ENCODE results near the gene SERPINB12. TPM values are rescaled to one million over a fixed set of nuclear protein-coding genes. Genes with fewer than 3 reads are reported as not detected.

Gene SERPINB12
- total RNA-seq, 2 experiments from 2014 or later, result not detected

GRCh38 chr18:63505566-63506335 lies 36.4 kb upstream of the SERPINB12 start:
- ChIA-PET CTCF (ENCODE audit: unreplicated experiment) (no interaction called here), POLR2A (no interaction called here)
- no peaks in the 10 kb centered on the region for H4K20me1 ChIP-seq (ENCODE audit: insufficient read depth, low read length)
- no peak overlapping the region for H3K4me2 ChIP-seq (ENCODE audit: low read length)
- H3K9me3 ChIP-seq (ENCODE audit: low read length), result no peaks in the 10 kb centered on the region
- intact Hi-C loops (cut with micrococcal nuclease; ENCODE audit: unreplicated experiment), result no loop called here
- peak; percentile 15 for DNase-seq (ENCODE audit: low spot score)
- TF ChIP-seq EZH2phosphoT487 (IDR thresholded peaks at IDR 0.05; ENCODE audit: borderline replicate concordance, low read depth, low read length) (no peak), CTCF (conservative IDR thresholded peaks at IDR 0.05; ENCODE audit: low read length) (peak; percentile 75)
- H3K9me2 ChIP-seq (ENCODE audit: insufficient read depth, low read length), result no peaks in the 10 kb centered on the region
- H3K79me2 ChIP-seq (ENCODE audit: insufficient read depth, low read depth, low read length), result no peaks in the 10 kb centered on the region
- BruUV-seq (replicated peaks), result no TSS peak
- no peak overlapping the region for H2AFZ ChIP-seq (ENCODE audit: low read length)
- H3K36me3 ChIP-seq (ENCODE audit: insufficient read depth, low read length), result no peaks in the 10 kb centered on the region
- H3K27ac ChIP-seq (ENCODE audit: low read depth, low read length, poor library complexity, severe bottlenecking), result no peak overlapping the region
- no peak overlapping the region for H3K4me3 ChIP-seq (ENCODE audit: low read depth, low read length, poor library complexity, severe bottlenecking)
- no peaks in the 10 kb centered on the region for H3K4me1 ChIP-seq (ENCODE audit: insufficient read depth, low read length, poor library complexity, severe bottlenecking)

DNA sequence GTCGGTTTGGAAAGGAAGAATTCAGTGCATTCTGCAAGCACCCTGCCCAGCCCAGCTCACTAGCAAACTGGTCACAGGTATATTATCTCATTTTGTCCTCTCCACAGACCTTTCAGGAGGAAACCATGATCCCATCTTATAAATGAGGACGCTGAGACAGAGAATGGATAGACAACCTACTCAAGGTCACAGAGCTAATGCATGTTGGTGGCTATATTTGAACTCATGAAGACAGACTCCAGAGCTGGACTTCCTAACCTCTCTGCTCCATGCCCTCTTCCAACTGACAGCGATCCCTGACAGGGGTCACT lies 35.9 kb upstream of the SERPINB12 start:
- no peak overlapping the region for H3K4me3 ChIP-seq (ENCODE audit: low read depth, low read length, poor library complexity, severe bottlenecking)
- TF ChIP-seq CTCF (conservative IDR thresholded peaks at IDR 0.05; ENCODE audit: low read length) (peak; percentile 41), EZH2phosphoT487 (IDR thresholded peaks at IDR 0.05; ENCODE audit: borderline replicate concordance, low read depth, low read length) (no peak)
- POLR2A ChIA-PET, result no interaction called here
- no peaks in the 10 kb centered on the region for H3K79me2 ChIP-seq (ENCODE audit: insufficient read depth, low read depth, low read length)
- no peaks in the 10 kb centered on the region for H3K4me1 ChIP-seq (ENCODE audit: insufficient read depth, low read length, poor library complexity, severe bottlenecking)
- no TSS peak for BruUV-seq (replicated peaks)
- H3K9me3 ChIP-seq (ENCODE audit: low read length), result no peaks in the 10 kb centered on the region
- no peaks in the 10 kb centered on the region for H3K9me2 ChIP-seq (ENCODE audit: insufficient read depth, low read length)
- no peak for DNase-seq (ENCODE audit: low spot score)
- no peak overlapping the region for H3K4me2 ChIP-seq (ENCODE audit: low read length)
- H3K36me3 ChIP-seq (ENCODE audit: insufficient read depth, low read length), result no peaks in the 10 kb centered on the region
- H2AFZ ChIP-seq (ENCODE audit: low read length), result no peak overlapping the region
- no peaks in the 10 kb centered on the region for H4K20me1 ChIP-seq (ENCODE audit: insufficient read depth, low read length)
- intact Hi-C loops (cut with micrococcal nuclease; ENCODE audit: unreplicated experiment), result no loop called here
- CTCF ChIA-PET (ENCODE audit: unreplicated experiment), result no interaction called here
- H3K27ac ChIP-seq (ENCODE audit: low read depth, low read length, poor library complexity, severe bottlenecking), result no peak overlapping the region

- H4K20me1 ChIP-seq (ENCODE audit: insufficient read depth, low read length), result no peaks in the 10 kb centered on the region
- no peaks in the 10 kb centered on the region for H3K9me3 ChIP-seq (ENCODE audit: low read length)
- H2AFZ ChIP-seq (ENCODE audit: low read length), result no peak overlapping the region
- H3K36me3 ChIP-seq (ENCODE audit: insufficient read depth, low read length), result no peaks in the 10 kb centered on the region
- H3K27ac ChIP-seq (ENCODE audit: low read depth, low read length, poor library complexity, severe bottlenecking), result no peak overlapping the region
- H3K9me2 ChIP-seq (ENCODE audit: insufficient read depth, low read length), result no peaks in the 10 kb centered on the region
- intact Hi-C loops (cut with micrococcal nuclease; ENCODE audit: unreplicated experiment), result no loop called here
- CTCF ChIA-PET (ENCODE audit: unreplicated experiment), result no interaction called here
- TF ChIP-seq EZH2phosphoT487 (IDR thresholded peaks at IDR 0.05; ENCODE audit: borderline replicate concordance, low read depth, low read length) (no peak), CTCF (conservative IDR thresholded peaks at IDR 0.05; ENCODE audit: low read length) (no peak)
- H3K4me1 ChIP-seq (ENCODE audit: insufficient read depth, low read length, poor library complexity, severe bottlenecking), result no peaks in the 10 kb centered on the region
- no peak overlapping the region for H3K4me2 ChIP-seq (ENCODE audit: low read length)
- DNase-seq (ENCODE audit: low spot score), result no peak
- POLR2A ChIA-PET, result no interaction called here
- H3K79me2 ChIP-seq (ENCODE audit: insufficient read depth, low read depth, low read length), result no peaks in the 10 kb centered on the region
- H3K4me3 ChIP-seq (ENCODE audit: low read depth, low read length, poor library complexity, severe bottlenecking), result no peak overlapping the region
- BruUV-seq (replicated peaks), result no TSS peak
These were observed 33.6 kb upstream of the SERPINB12 start for GRCh38 chr18:63508596-63508995.

Measured in OCI-LY7 (cell line).